ENCODE data around the gene SNAPC3.
"Not testable (repeated sequence)": the region's sequence is repeated elsewhere in the genome, so short reads cannot be mapped to it uniquely, and the experiment has no call there.

Gene SNAPC3

DNA sequence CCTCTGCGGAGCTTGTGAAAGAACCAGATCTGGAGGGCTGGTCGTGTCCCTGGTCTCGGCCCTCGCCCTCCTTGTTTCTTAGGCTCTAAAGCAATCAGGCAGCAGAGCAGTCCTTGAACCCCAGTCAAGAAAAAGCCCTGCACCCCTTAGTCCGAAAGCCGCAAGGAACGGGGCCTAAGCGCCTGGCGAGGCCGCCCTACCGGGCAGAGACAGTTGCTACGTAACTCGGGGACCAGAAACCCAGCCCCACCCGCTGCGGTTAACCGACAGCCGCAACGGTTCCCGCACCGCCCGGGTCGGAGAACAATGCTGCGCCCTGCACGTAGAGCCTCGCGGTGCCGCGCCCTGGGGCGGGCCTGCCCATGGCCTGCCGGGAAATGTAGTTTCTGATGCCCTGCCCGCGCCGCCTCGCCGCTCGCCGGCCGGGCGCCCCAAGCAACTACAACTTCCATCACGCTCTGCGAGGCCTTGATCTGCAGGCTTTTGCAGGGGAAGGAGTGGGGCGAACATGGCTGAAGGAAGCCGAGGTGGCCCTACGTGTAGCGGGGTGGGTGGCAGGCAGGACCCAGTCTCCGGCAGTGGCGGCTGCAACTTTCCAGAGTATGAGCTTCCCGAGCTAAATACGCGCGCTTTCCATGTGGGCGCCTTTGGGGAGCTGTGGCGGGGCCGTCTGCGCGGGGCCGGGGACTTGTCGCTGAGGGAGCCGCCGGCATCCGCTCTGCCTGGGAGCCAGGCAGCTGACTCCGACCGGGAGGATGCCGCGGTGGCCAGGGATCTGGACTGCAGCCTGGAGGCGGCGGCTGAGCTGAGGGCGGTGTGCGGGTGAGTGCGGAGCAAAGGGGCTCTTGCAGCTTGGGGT, at the start of gene SNAPC3:
TSS of gene SNAPC3 (plus strand) at position 505 of the 859 bp plus-strand sequence. CDS start at position 509, 4 bp downstream.
- peak; percentile 76 for DNase-seq

DNA sequence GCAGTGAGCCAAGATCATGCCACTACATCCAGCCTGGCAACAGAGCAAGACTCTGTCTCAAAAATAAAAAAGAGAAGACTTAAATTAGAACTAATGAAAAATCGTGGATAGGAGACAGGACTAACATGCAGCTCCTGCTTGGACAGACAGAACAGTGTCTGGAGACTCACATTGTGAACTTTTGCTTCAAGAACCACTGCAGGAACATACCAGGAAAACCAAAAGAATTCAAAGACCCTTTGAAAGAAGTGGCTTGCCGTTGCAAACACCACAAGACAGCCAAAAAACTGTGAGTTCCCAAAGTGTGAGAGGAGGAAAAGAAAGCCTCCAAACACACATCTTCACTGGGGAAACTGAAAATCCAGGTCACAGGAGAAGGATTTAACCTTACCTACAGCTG, 48.8 kb upstream of the SNAPC3 start:
- no peak for DNase-seq

DNA sequence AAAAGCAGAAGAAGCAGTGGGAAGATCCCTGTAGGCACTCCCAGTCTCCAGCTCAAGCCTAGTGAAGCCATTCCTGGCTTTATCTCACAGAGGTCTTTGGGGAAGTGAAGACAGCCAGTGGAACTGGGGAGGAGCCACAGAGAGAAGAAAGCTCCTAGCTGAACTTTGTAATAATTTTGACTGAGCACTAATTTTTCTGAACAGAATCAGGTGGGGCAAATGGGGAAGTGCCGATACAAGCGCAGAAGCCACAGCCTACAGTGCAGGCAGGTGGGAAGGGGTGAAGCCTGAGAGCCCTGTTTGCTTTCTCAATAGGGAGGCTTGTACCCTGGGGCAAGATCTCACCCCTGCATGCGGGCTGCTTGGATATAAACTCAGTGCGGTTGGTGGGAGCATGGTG, 48.4 kb upstream of the SNAPC3 start:
- DNase-seq: no peak

GRCh38 chr9:15374825-15375224, 47.9 kb upstream of the SNAPC3 start:
- no peak for DNase-seq

GRCh38 chr9:15377625-15378540, 44.8 kb upstream of the SNAPC3 start:
- DNase-seq: no peak

DNA sequence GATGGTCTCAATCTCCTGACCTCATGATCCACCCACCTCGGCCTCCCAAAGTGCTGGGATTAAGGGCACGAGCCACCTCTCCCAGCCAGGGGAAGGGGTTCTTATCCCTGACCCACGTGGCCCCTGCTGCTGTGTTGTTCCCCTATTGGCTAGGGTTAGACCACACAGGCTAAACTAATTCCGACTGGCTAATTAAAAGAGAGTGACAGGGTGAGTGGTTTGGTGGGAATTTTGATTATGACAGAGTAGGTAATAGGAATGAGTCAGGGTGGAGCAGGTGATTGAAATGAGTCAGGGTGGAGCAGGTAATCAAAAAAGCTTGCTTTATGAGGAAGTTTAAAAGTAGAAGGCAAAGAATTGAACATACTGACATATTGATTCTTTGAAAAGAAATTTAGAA, 43.4 kb upstream of the SNAPC3 start:
- not testable (repeated sequence) for DNase-seq

DNA sequence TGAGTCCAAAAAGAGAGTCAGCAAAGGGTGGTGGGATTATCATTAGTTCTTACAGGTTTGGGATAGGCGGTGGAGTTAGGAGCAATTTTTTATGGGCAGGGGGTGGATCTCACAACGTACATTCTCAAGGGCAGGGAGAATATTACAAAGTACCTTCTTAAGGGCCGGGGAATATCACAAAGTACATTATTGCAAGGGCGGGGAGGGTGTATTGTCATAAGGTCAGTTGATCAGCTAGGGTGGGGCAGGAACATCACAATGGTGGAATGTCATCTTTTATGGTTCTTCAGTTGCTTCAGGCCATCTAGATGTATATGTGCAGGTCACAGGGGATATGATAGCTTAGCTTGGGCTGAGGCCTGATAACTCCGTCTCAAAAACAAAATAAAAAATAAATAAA, 42.8 kb upstream of the SNAPC3 start:
- not testable (repeated sequence) for DNase-seq

DNA sequence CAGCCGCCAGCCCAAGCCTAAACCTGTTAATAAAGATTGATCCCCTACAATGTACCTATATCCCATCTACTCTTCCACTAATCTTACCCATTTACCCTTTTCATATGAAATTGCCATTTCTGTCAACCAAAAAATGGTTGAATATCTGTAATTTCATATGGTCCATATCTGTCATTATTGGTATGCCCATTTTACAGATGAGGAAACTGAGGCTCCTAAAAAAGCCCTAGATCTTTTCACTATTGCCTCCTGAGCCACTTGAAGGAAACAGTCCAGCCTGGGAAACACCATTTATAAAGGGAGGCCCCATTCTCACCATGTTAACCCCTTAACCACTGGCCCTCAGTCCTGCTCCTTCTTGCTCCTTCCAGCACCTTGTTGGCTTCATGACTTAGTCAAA, 41.2 kb upstream of the SNAPC3 start:
- DNase-seq: no peak

DNA sequence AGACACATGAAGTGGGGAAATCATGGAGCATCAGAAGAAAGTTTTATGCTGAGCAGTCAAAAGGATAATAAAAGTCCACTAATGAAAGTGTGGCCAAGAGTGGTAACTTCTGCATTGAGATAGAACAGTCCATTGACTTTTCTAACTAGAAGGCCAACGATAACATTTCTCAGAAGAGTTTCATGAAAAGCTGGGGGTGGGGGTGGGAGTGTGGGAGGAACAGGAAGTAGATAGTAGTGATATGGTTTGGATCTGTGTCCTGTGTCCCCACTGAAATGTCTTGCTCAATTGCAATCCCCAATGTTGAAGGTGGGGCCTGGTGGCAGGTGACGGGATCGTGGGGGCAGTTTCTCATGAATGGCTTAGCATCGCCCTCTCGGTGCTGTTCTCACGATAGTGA, 36.2 kb upstream of the SNAPC3 start:
- no peak for DNase-seq

GRCh38 chr9:15389173-15389572, 33.5 kb upstream of the SNAPC3 start:
- DNase-seq: no peak

DNA sequence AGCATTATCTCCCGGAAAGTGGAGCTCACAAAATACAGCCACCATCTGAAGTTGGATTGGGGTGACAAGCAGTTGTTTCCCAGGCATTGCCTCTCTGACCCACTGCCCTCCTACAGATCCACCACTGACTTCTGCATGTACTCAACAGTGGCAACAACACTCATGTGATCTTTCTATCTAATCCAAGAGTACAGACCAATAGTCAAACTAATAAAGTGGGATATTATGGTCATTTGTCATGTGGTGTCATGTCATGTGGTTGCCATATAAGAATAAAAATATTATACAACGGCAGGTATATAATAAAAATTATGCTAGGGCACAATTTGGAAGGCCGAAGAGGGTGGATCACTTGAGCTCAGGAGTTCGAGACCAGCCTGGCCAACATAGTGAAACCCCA, 33.0 kb upstream of the SNAPC3 start:
- no peak for DNase-seq

DNA sequence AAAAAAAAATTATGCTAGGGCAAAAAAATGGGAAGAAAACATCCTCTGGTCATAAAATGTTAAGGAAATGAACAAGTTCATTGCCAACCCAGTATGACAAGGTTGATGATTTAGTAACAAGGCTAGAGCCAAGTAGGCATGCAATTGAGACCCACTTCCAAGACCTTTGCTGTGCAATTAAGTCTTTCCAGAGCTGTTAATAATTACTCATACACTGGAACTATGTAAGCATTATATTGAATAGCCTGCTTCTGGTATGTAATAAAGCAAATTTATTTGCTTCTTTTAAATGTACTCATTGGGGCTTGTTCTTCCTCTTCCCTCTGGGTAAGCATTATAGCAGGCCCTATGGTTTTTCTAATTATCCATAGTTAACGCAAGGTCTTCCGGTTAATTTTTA, 32.5 kb upstream of the SNAPC3 start:
- no peak for DNase-seq

DNA sequence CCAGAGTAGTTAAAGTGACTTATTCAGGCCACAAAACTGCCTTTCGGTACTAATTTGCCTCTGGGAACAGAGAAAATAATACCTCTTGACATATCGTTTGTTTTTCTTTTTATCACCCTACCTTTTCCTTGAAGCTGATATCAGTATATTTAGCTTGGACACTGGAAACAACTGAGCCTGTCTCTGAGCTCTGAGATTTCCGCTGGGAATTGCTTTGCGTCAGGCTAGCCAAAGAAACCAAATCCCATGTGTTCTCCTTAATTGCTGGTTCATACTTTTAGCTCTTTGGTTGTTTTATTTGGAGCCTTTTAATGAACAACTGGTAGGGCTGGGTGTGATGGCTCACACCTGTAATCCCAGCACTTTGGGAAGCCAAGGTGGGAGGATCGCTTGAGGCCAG, 30.3 kb upstream of the SNAPC3 start:
- no peak for DNase-seq

DNA sequence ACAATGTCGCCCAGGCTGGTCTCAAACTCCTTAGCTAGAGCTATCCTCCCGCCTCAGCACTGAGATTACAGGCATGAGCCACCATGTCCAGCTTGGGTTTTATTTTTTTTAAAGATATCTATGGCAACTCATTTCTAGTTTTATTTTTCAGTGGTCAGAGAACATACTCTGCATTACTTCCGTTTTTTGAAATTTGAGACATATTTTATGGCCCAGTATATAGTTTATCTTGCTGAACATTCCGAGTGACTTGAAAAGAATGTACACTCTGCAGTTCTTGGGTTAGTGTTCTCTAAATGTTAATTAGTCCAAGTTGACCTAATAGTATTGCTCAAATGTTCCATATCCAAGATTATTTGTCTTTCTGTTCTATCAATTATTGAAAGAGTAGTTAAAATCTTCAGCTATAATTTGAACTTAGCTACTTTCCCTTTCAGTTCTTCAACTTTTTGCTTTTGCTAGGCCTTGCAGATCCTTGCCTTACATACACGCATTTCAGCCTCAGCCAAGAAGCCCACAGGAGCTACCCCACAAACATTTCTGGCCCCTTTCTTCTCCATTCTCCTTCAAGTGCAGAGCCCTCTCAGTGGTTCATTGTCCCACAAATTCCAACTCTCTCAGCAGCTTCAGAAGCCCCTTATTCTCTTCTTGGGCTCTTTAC, 22.3 kb upstream of the SNAPC3 start:
- DNase-seq: no peak

DNA sequence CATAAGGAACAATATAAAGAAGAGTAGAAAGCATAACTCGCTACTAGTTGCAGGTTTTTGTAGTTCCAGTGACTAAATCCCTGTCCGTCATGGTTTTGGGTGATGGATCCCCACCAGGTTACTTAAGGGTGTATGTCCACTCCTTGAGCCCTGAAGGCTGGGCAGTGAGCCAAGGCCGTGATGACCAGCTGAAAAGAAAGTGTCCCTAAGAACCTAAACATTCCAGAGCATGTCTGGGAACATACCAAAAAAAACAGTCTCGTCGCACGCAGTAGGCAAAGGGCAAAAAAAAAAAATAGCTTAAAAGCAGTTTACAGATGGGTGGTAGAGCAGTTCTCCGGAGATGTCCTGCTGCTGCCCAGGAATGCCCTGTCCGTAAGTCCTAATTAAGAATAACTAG, 21.4 kb upstream of the SNAPC3 start:
- no peak for DNase-seq

- peak; percentile 9 for DNase-seq
Measured at GRCh38 chr9:15403155-15403554, 19.5 kb upstream of the SNAPC3 start.

DNA sequence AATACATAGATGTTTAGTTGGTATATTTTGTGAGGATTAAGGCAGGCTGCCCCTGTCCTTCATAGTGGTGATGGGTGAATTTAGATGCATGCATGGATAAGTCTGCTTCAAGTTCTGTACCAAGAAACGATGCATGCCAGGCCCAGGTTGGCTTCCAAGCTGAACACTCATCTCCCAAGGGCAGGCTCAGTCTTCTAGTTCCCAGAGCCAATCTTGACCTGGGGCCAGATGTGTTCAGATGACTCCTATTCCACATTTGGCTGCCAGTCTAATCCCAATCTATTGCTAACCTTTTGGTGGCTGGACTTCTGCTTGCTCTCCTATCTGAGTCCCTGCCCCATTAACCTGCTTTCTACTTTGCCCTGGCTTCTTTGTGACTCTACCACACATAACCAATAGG, 18.5 kb upstream of the SNAPC3 start:
- no peak for DNase-seq

DNA sequence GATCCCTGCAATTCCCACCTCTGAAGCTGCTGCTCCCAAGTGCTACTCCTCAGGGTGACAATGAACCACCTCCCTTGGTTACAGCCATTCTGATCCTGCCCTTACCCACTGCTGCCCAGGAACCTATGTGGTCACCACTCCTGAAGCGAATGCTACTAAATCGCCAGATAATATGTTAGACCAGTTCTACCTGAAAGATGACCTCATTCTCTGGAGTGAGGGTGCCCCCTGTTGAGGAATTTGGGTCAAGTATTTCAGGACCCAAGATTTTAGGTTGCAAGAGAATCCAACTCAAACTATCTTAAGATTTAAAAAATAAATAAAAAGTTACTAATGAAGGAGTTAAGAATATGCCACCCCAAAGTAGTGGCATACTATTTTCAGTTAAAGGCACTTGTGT, 5.8 kb upstream of the SNAPC3 start:
- DNase-seq: no peak

GRCh38 chr9:15417626-15418025, 5.0 kb upstream of the SNAPC3 start:
- no peak for DNase-seq

GRCh38 chr9:15420796-15421195, 1.9 kb upstream of the SNAPC3 start:
- no peak for DNase-seq

DNA sequence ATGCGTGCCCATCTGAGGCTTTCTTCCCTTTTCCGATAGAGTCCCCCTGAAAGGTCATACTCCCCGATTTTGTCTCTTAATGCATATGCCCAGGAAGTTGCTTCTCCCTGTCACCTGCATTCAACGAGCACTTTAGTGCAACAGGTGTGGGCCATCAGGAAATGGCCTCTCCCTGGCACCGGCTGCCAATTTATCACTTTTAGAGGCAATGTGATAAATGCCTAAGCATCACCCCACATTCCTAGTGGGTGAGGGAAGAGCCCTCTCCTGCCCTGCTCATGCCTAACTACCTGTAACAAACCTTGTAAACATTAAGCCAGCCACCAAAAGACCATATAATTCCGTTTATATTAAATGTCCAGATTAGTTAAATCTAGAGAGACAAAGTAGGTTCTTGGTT, 1.1 kb upstream of the SNAPC3 start:
- no peak for DNase-seq

DNA sequence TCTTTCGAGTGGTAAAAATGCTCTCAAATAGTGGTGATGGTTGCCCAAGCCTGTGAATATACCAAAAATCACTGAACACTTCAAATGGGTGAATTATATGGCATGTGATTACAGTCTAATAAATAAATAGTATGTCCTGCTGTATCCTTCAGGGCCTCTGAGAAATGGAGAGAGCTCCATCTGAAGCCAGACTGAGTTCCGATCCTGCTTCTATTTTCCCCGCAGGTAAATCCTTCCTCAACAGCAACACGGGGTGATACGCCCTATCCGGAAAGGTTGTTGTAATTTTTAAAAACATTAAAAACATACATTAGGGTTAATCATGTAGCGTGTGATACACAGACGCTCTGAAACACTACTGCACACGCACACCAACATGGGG, 695 bp upstream of the SNAPC3 start:
- no peak for DNase-seq

GRCh38 chr9:15423231-15423985, 732 bp downstream of the SNAPC3 start:
- no peak for DNase-seq

Data from NCI-H1694 (cell line).